Choroid plexus epithelial cell (primary cell): ENCODE results near the gene CITED1.
A peak's percentile ranks its signal among the peaks of the same experiment; 100 is the strongest.

Experiments used
- DNase-seq: peaks from one replicate; pipeline ENCODE4 v3.0.0-alpha.2; 2010; ENCODE audit warnings: low read depth
- H3K4me3 ChIP-seq: 2 replicates; pipeline ENCODE4 v1.5.1; 2011; ENCODE audit warnings: low read depth, mild to moderate bottlenecking, control low read depth, low read length, moderate library complexity
- TF ChIP-seq, protein P1 (sequence below): conservative IDR thresholded peaks from 2 replicates; pipeline ENCODE4 v1.5.1; 2011; ENCODE audit warnings: low read depth, mild to moderate bottlenecking, control low read depth, inconsistent platforms, low read length, moderate library complexity

Gene CITED1

DNA sequence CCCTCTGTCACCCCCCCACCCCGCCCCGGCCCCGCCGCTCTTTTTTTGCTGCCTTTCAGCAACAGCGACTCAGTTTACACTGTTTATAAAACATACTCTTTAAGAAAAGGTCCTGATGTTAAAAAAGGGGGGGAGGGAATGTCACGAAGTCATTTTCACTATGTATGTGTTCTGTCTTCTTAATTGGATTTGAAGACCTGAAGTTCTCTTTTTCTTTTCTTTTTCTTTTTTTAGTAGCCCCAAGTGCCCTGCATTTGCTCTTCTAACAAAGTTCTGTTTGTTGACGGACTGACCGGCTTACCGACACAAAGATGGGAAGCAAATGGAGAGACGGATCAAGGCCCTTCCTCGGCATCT lies 2.5 kb upstream of the CITED1 start:
- TF ChIP-seq, protein P1, sequence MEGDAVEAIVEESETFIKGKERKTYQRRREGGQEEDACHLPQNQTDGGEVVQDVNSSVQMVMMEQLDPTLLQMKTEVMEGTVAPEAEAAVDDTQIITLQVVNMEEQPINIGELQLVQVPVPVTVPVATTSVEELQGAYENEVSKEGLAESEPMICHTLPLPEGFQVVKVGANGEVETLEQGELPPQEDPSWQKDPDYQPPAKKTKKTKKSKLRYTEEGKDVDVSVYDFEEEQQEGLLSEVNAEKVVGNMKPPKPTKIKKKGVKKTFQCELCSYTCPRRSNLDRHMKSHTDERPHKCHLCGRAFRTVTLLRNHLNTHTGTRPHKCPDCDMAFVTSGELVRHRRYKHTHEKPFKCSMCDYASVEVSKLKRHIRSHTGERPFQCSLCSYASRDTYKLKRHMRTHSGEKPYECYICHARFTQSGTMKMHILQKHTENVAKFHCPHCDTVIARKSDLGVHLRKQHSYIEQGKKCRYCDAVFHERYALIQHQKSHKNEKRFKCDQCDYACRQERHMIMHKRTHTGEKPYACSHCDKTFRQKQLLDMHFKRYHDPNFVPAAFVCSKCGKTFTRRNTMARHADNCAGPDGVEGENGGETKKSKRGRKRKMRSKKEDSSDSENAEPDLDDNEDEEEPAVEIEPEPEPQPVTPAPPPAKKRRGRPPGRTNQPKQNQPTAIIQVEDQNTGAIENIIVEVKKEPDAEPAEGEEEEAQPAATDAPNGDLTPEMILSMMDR, result no peak
- H3K4me3 ChIP-seq, result no peak overlapping the region
- DNase-seq, result no peak

- no peak for DNase-seq
- H3K4me3 ChIP-seq, result no peak overlapping the region
- TF ChIP-seq, protein P1, result no peak
These were observed 1.9 kb upstream of the CITED1 start for GRCh38 chrX:72307646-72308051.

GRCh38 chrX:72306851-72307645 lies 1.3 kb upstream of the CITED1 start:
- TF ChIP-seq, protein P1, result no peak
- H3K4me3 ChIP-seq, result peak overlapping the region; percentile 59
- peak; percentile 69 for DNase-seq

DNA sequence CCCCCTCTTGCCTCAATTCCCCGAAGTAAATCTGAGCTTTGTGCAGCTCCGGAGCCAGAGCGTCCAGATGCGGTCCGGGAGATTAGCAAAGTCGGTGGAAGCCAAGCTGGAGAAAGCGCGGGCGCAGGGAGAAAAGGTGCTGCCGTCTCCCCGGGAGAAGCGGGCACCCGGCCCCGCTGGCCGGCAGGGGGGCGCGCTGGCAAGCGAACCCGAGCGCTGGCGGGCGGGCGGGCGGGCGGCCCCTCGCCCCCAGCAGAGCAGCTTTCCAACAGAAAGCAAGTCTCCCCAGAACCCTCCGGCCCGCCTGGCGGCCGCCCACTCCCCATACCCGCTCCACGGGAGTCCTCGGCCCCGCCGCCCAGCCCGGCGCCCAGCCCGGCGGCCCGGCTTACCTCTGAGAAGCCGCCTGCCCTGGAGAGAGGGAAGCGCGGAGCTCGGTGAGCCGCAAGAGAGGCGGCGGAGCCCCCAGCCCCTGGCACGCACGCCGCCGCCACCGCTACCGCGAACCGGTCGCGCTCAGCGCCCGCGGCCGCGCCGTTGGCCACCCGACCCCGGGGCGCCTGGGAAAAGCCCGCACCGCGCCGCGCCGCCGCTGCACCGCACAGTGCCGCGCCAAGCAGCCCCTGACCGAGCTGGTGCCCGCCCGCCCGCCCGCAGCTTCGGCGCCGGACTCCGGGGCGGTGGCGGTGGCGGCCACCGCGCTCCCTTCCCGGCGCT lies 529 bp upstream of the CITED1 start:
- peak overlapping the region; percentile 59 for H3K4me3 ChIP-seq
- TF ChIP-seq, protein P1, result no peak
- no peak for DNase-seq

DNA sequence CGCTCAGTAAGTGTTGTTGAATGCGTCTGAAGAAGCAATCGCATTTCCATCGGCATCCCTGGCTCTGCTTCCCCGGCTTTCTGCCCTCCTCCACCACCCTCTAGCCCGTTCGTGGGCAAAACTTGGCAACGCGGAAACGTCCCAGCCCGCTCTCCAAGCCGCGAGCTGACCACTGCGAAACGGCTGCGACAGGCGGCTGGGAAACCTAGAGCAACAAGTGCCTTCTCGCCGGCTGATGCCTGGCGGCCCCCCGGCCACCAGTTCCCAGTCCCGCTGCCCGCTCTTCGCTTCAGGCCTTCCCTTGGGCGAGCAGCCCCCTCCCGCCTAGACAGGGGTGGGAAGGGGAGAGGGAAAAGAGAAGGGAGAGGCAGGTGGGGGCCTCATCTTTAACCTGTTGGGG lies 837 bp downstream of the CITED1 start:
- no peak for DNase-seq
- H3K4me3 ChIP-seq, result peak overlapping the region; percentile 16

GRCh38 chrX:72301781-72302180 lies 3.9 kb downstream of the CITED1 start:
- no peak for DNase-seq
- TF ChIP-seq, protein P1, result no peak
- no peak overlapping the region for H3K4me3 ChIP-seq

More for the DNA sequence above, 837 bp downstream of the CITED1 start:
- TF ChIP-seq, protein P1, result no peak
